GM23338 (cell line): ENCODE data around the gene NPIPA1. TPM values are rescaled to one million over a fixed set of nuclear protein-coding genes. Genes with fewer than 3 reads are reported as not detected.
"Not testable (repeated sequence)": the region's sequence is repeated elsewhere in the genome, so short reads cannot be mapped to it uniquely, and the experiment has no call there.

Source experiments
- ATAC-seq: fragments of 200-7000 bp; cut with Tn5 transposase; 3 replicates; pipeline ENCODE4 v1.9.1; 2020
- DNase-seq: peaks from one replicate; pipeline ENCODE4 v3.0.0-alpha.2; 2015; ENCODE audit warnings: low spot score
- H2AFZ ChIP-seq: fragments of 200-600 bp; sonication (generic); 2 replicates; pipeline ENCODE4 v1.8.0; 2016; ENCODE audit warnings: antibody characterized with exemption, mild to moderate bottlenecking, moderate library complexity
- H3F3A ChIP-seq: fragments of 200-600 bp; sonication (generic); replicated peaks from 2 replicates; pipeline ENCODE4 v1.8.0; 2017; ENCODE audit warnings: antibody characterized with exemption, mixed run types, low read depth
- H3K27ac ChIP-seq: fragments of 200-600 bp; sonication (generic); 2 replicates; pipeline ENCODE4 v1.6.1; 2016; ENCODE audit warnings: low read depth
- H3K27me3 ChIP-seq: fragments of 200-600 bp; sonication (generic); 2 replicates; pipeline ENCODE4 v1.8.0; 2016; ENCODE audit warnings: mild to moderate bottlenecking, mixed run types, moderate library complexity; ENCODE audit not compliant: insufficient read depth
- H3K36me3 ChIP-seq: fragments of 200-600 bp; sonication (generic); 2 replicates; pipeline ENCODE4 v1.8.0; 2016; ENCODE audit warnings: mild to moderate bottlenecking; ENCODE audit not compliant: insufficient read depth
- H3K4me1 ChIP-seq: fragments of 200-600 bp; sonication (generic); 2 replicates; pipeline ENCODE4 v1.8.0; 2016; ENCODE audit warnings: mild to moderate bottlenecking, moderate library complexity; ENCODE audit not compliant: insufficient read depth
- H3K4me2 ChIP-seq: fragments of 200-600 bp; sonication (generic); 2 replicates; pipeline ENCODE4 v1.7.1; 2017; ENCODE audit warnings: mixed run types
- H3K4me3 ChIP-seq: fragments of 200-600 bp; sonication (generic); 2 replicates; pipeline ENCODE4 v1.6.1; 2016; ENCODE audit warnings: mixed run types
- H3K79me2 ChIP-seq: fragments of 200-600 bp; sonication (generic); replicated peaks from 2 replicates; pipeline ENCODE4 v1.8.0; 2017; ENCODE audit warnings: mild to moderate bottlenecking; ENCODE audit not compliant: insufficient read depth
- H3K9me2 ChIP-seq: fragments of 200-600 bp; sonication (generic); 2 replicates; pipeline ENCODE4 v1.8.0; 2017; ENCODE audit not compliant: insufficient read depth
- H4K20me1 ChIP-seq: fragments of 200-600 bp; sonication (generic); replicated peaks from 2 replicates; pipeline ENCODE4 v1.8.0; 2017; ENCODE audit warnings: mild to moderate bottlenecking; ENCODE audit not compliant: insufficient read depth
- H3K27ac Mint-ChIP-seq: 2 replicates; pipeline ENCODE4 v1.8.0; 2020; ENCODE audit warnings: inconsistent platforms, mild to moderate bottlenecking, moderate library complexity, mixed read lengths
- H3K27me3 Mint-ChIP-seq: 3 replicates; pipeline ENCODE4 v1.8.0; 2022; ENCODE audit warnings: low read depth, mild to moderate bottlenecking, moderate library complexity, mixed read lengths, inconsistent platforms; ENCODE audit not compliant: insufficient read depth, poor library complexity
- H3K36me3 Mint-ChIP-seq: 3 replicates; pipeline ENCODE4 v1.8.0; 2021; ENCODE audit warnings: low read depth, mild to moderate bottlenecking, inconsistent platforms, moderate library complexity, mixed read lengths
- H3K4me1 Mint-ChIP-seq: 3 replicates; pipeline ENCODE4 v1.8.0; 2020; ENCODE audit warnings: mild to moderate bottlenecking, inconsistent platforms, mixed read lengths
- H3K4me3 Mint-ChIP-seq: 3 replicates; pipeline ENCODE4 v1.8.0; 2021; ENCODE audit warnings: moderate library complexity, mild to moderate bottlenecking, inconsistent platforms, mixed read lengths
- H3K9me3 Mint-ChIP-seq: 3 replicates; pipeline ENCODE4 v1.8.0; 2020; ENCODE audit warnings: moderate library complexity, mild to moderate bottlenecking, inconsistent platforms, mixed read lengths
- polyA plus RNA-seq: library from polyadenylated mRNA; unstranded; fragments of >200 nt; fragmentation: Nextera tagmentation; extraction: Ambion mirVana; gene quantifications from 2 replicates; pipeline ENCODE4 v1.2.1, GENCODE V29; 2016
- total RNA-seq: library from RNA; depleted of rRNA; stranded (reverse); fragments of >200 nt; shearing (Covaris generic); gene quantifications from 2 replicates; pipeline ENCODE4 v1.2.3, GENCODE V29; 2014

The NPIPA1 gene
- total and polyA plus RNA-seq, 2 experiments from 2014 or later = 54.4 to 77.4 TPM

- H3K27me3 Mint-ChIP-seq, H3K36me3 ChIP-seq, H3K79me2 ChIP-seq, H3K4me2 ChIP-seq, H3K36me3 Mint-ChIP-seq, H3K4me3 Mint-ChIP-seq, H4K20me1 ChIP-seq, H3K9me3 Mint-ChIP-seq, H3K27me3 ChIP-seq, H3K4me1 Mint-ChIP-seq, H3K4me1 ChIP-seq, H3K4me3 ChIP-seq, DNase-seq, H2AFZ ChIP-seq, H3K27ac ChIP-seq, H3K27ac Mint-ChIP-seq, ATAC-seq, H3F3A ChIP-seq, H3K9me2 ChIP-seq: not testable (repeated sequence)
Measured at GRCh38 chr16:14919837-14920600, 17.2 kb upstream of the NPIPA1 start.

- H3K36me3 Mint-ChIP-seq, H4K20me1 ChIP-seq, H3K4me1 ChIP-seq, H3K4me2 ChIP-seq, H2AFZ ChIP-seq, H3K27me3 ChIP-seq, H3K27ac Mint-ChIP-seq, H3K9me2 ChIP-seq, H3K9me3 Mint-ChIP-seq, H3F3A ChIP-seq, H3K27ac ChIP-seq, H3K4me3 ChIP-seq, H3K4me3 Mint-ChIP-seq, H3K36me3 ChIP-seq, H3K79me2 ChIP-seq, ATAC-seq, H3K4me1 Mint-ChIP-seq, DNase-seq, H3K27me3 Mint-ChIP-seq: not testable (repeated sequence)
Measured at GRCh38 chr16:14922285-14922684, 15.0 kb upstream of the NPIPA1 start.

- not testable (repeated sequence) for H3K79me2 ChIP-seq, H3K36me3 ChIP-seq, H3K4me1 ChIP-seq, H3K27ac Mint-ChIP-seq, H3K4me3 Mint-ChIP-seq, H3K4me3 ChIP-seq, H3K9me3 Mint-ChIP-seq, H3K27ac ChIP-seq, H3K9me2 ChIP-seq, H2AFZ ChIP-seq, H4K20me1 ChIP-seq, H3K36me3 Mint-ChIP-seq, H3F3A ChIP-seq, DNase-seq, H3K4me2 ChIP-seq, H3K27me3 Mint-ChIP-seq, H3K4me1 Mint-ChIP-seq, H3K27me3 ChIP-seq, ATAC-seq
Measured at GRCh38 chr16:14922968-14923367, 14.3 kb upstream of the NPIPA1 start.

GRCh38 chr16:14923394-14924088 is 13.7 kb upstream of the NPIPA1 start:
- H3K36me3 Mint-ChIP-seq, H3K27me3 ChIP-seq, H3K27ac Mint-ChIP-seq, H3K4me1 ChIP-seq, H2AFZ ChIP-seq, H3F3A ChIP-seq, H3K4me3 ChIP-seq, H3K4me2 ChIP-seq, H3K27ac ChIP-seq, ATAC-seq, H3K9me3 Mint-ChIP-seq, H3K4me1 Mint-ChIP-seq, H4K20me1 ChIP-seq, DNase-seq, H3K36me3 ChIP-seq, H3K27me3 Mint-ChIP-seq, H3K79me2 ChIP-seq, H3K9me2 ChIP-seq, H3K4me3 Mint-ChIP-seq: not testable (repeated sequence)

- not testable (repeated sequence) for H3K4me1 Mint-ChIP-seq, H3K27ac ChIP-seq, H3K79me2 ChIP-seq, H3K9me3 Mint-ChIP-seq, H3K36me3 ChIP-seq, H3K4me3 ChIP-seq, DNase-seq, H3K27me3 Mint-ChIP-seq, H3K4me2 ChIP-seq, H3K27ac Mint-ChIP-seq, H3K4me3 Mint-ChIP-seq, H2AFZ ChIP-seq, ATAC-seq, H3K27me3 ChIP-seq, H3K9me2 ChIP-seq, H4K20me1 ChIP-seq, H3F3A ChIP-seq, H3K36me3 Mint-ChIP-seq, H3K4me1 ChIP-seq
Measured at GRCh38 chr16:14924359-14924758, 12.9 kb upstream of the NPIPA1 start.

GRCh38 chr16:14924982-14925381 is 12.3 kb upstream of the NPIPA1 start:
- H3K27ac Mint-ChIP-seq, H3K4me2 ChIP-seq, H3K36me3 ChIP-seq, H4K20me1 ChIP-seq, H3K4me3 Mint-ChIP-seq, H3K79me2 ChIP-seq, H3K4me3 ChIP-seq, H3F3A ChIP-seq, H3K27me3 Mint-ChIP-seq, DNase-seq, H3K4me1 Mint-ChIP-seq, ATAC-seq, H3K9me2 ChIP-seq, H3K27ac ChIP-seq, H3K9me3 Mint-ChIP-seq, H3K27me3 ChIP-seq, H2AFZ ChIP-seq, H3K4me1 ChIP-seq, H3K36me3 Mint-ChIP-seq: not testable (repeated sequence)
